Gastrocnemius medialis (tissue), 4 donors: ENCODE measurements around the gene PHETA2.

ENCODE experiments used
- CTCF ChIP-seq, 5 experiments: fragments of 450-650 bp in 3 of 5; fragments of 200-600 bp in 2 of 5; sonication (generic) in 2 of 5; IDR thresholded peaks in 4 of 5; conservative IDR thresholded peaks in 1 of 5; 1 replicate in 4 of 5; 2 replicates in 1 of 5; pipeline ENCODE4 v1.5.1; 2016 to 2019; ENCODE audit warnings: antibody characterized with exemption in 5 of 5, mild to moderate bottlenecking in 3 of 5, moderate library complexity in 3 of 5
- POLR2A ChIP-seq, 2 donors: fragments of 450-650 bp; IDR thresholded peaks; one replicate each; pipeline ENCODE4 v1.6.1; 2017; ENCODE audit warnings: antibody characterized with exemption in 2 of 2, mild to moderate bottlenecking in 2 of 2, moderate library complexity in 2 of 2

GRCh38 chr22:42060489-42060888, 13.6 kb upstream of the PHETA2 start:
- no peak for TF ChIP-seq CTCF (IDR thresholded peaks at IDR 0.05 in 4 of 5, conservative IDR thresholded peaks at IDR 0.05 in 1 of 5)
- no peak for TF ChIP-seq POLR2A (IDR thresholded peaks at IDR 0.05)
